HCT116 (cell line): ENCODE data around the gene URAD.

ENCODE experiments used
- CTCF ChIP-seq, 3 experiments: fragments of 200-600 bp in 1 of 3; sonication (generic) in 1 of 3; IDR thresholded peaks in 2 of 3; conservative IDR thresholded peaks in 1 of 3; 2 replicates each; pipeline ENCODE4 v1.5.1; 2012 to 2017; ENCODE audit warnings: low read depth in 2 of 3, low read length in 2 of 3, antibody characterized with exemption in 1 of 3, borderline replicate concordance in 1 of 3, control low read depth in 1 of 3, mild to moderate bottlenecking in 1 of 3, mixed read lengths in 1 of 3, mixed run types in 1 of 3, moderate library complexity in 1 of 3; ENCODE audit not compliant: insufficient read depth in 1 of 3
- EZH2 ChIP-seq: fragments of 200-600 bp; sonication (generic); IDR thresholded peaks from 2 replicates; pipeline ENCODE4 v1.6.1; 2017; ENCODE audit warnings: antibody characterized with exemption, mixed run types

GRCh38 chr13:27964741-27965323 is 23.7 kb downstream of the URAD start:
- TF ChIP-seq EZH2 = no peak
- no peak for TF ChIP-seq CTCF (IDR thresholded peaks at IDR 0.05 in 2 of 3, conservative IDR thresholded peaks at IDR 0.05 in 1 of 3; ENCODE audit: borderline replicate concordance in 1 of 3, insufficient read depth in 1 of 3, low read depth in 2 of 3, low read length in 2 of 3)
